MCF 10A (cell line): ENCODE results near the gene SERINC5. TPM values are rescaled to one million over a fixed set of nuclear protein-coding genes. Genes with fewer than 3 reads are reported as not detected.

Source experiments
- BruUV-seq: library from RNA; stranded (reverse); fragments of 400-500 nt; replicated peaks from 2 replicates; lab custom pipeline; 2021; lab: Mats Ljungman, UMichigan
- CTCF ChIA-PET: fragments of 300-600 bp; sonication (Branson Sonifier 250); formaldehyde crosslinking; extraction: SDS; loops from one replicate; lab custom pipeline; 2021; ENCODE audit warnings: antibody characterized with exemption, inconsistent platforms; lab: Yijun Ruan, JAX
- POLR2A ChIA-PET: fragments of 300-600, 350-650 bp; sonication (Branson Sonifier 250); formaldehyde crosslinking; extraction: SDS; loops from one replicate; lab custom pipeline; 2020; ENCODE audit warnings: antibody characterized with exemption, inconsistent platforms; lab: Yijun Ruan, JAX
- DNase-seq: peaks from one replicate; pipeline ENCODE4 v3.0.0-alpha.2; 2018; ENCODE audit not compliant: unreplicated experiment
- H3K27ac Mint-ChIP-seq: one replicate; pipeline ENCODE4 v1.8.0; 2022; ENCODE audit warnings: mild to moderate bottlenecking, low read depth, mixed read lengths; ENCODE audit not compliant: unreplicated experiment
- H3K27me3 Mint-ChIP-seq: one replicate; pipeline ENCODE4 v1.8.0; 2022; ENCODE audit warnings: mixed read lengths; ENCODE audit not compliant: insufficient read depth, unreplicated experiment
- H3K36me3 Mint-ChIP-seq: one replicate; pipeline ENCODE4 v1.8.0; 2022; ENCODE audit warnings: mild to moderate bottlenecking, moderate library complexity, mixed read lengths; ENCODE audit not compliant: insufficient read depth, unreplicated experiment
- H3K4me1 Mint-ChIP-seq: one replicate; pipeline ENCODE4 v1.8.0; 2022; ENCODE audit warnings: mixed read lengths; ENCODE audit not compliant: insufficient read depth, unreplicated experiment
- H3K4me3 Mint-ChIP-seq: one replicate; pipeline ENCODE4 v1.8.0; 2022; ENCODE audit warnings: mild to moderate bottlenecking, moderate library complexity, mixed read lengths; ENCODE audit not compliant: unreplicated experiment
- H3K9me3 Mint-ChIP-seq: one replicate; pipeline ENCODE4 v1.8.0; 2022; ENCODE audit warnings: mixed read lengths; ENCODE audit not compliant: unreplicated experiment
- intact Hi-C: fragments of 100-400 bp; cut with micrococcal nuclease; formaldehyde crosslinking; loops from 2 replicates; pipeline ENCODE4 v1.14.1; 2022
- total RNA-seq: library from RNA; stranded (reverse); gene quantifications from 2 replicates; pipeline ENCODE4 v1.2.3, GENCODE V29; 2022
- TF ChIP-seq, protein P1 (sequence below): fragments of 200-600 bp; IDR thresholded peaks from one replicate; pipeline ENCODE4 v1.8.0; 2022; ENCODE audit warnings: antibody characterized with exemption, mild to moderate bottlenecking; ENCODE audit not compliant: unreplicated experiment

SERINC5 gene
- total RNA-seq, 1 experiment from 2014 or later, result 17.1 TPM

DNA sequence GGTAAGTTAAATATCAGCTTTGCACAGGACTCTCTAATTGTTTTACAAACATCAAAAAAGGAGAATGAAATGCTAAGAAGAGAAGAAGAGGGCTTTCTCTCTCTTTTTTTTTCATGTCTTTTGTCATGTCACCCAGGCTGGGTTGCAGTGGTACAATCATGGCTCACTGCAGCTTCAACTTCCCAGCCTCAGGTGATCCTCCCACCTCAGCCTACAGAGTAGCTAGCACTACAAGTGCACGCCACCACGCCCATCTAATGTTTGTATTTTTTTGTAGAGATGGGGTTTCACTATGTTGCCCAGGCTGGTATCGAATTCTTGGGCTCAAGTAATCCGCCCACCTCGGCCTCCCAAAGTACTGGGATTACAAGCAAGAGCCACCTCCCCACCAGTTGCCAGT lies 18.6 kb downstream of the SERINC5 start:
- ChIA-PET CTCF (interaction anchor here (0.6 to 0.8 kb wide), 3 partner anchors 17 to 565 kb away, joined by 3 to 5 read pairs (median 3); no protein-coding TSS in a partner anchor), POLR2A (no interaction called here)
- H3K27me3 Mint-ChIP-seq, result no peaks in the 10 kb centered on the region
- peaks cover 7% of the 10 kb centered on the region for H3K4me1 Mint-ChIP-seq
- intact Hi-C loops, result no loop called here
- no peak overlapping the region for H3K4me3 Mint-ChIP-seq
- H3K27ac Mint-ChIP-seq, result no peak overlapping the region
- BruUV-seq, result no TSS peak
- peaks cover 5% of the 10 kb centered on the region for H3K36me3 Mint-ChIP-seq
- TF ChIP-seq, protein P1, sequence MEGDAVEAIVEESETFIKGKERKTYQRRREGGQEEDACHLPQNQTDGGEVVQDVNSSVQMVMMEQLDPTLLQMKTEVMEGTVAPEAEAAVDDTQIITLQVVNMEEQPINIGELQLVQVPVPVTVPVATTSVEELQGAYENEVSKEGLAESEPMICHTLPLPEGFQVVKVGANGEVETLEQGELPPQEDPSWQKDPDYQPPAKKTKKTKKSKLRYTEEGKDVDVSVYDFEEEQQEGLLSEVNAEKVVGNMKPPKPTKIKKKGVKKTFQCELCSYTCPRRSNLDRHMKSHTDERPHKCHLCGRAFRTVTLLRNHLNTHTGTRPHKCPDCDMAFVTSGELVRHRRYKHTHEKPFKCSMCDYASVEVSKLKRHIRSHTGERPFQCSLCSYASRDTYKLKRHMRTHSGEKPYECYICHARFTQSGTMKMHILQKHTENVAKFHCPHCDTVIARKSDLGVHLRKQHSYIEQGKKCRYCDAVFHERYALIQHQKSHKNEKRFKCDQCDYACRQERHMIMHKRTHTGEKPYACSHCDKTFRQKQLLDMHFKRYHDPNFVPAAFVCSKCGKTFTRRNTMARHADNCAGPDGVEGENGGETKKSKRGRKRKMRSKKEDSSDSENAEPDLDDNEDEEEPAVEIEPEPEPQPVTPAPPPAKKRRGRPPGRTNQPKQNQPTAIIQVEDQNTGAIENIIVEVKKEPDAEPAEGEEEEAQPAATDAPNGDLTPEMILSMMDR, result no peak
- H3K9me3 Mint-ChIP-seq, result no peaks in the 10 kb centered on the region
- no peak for DNase-seq

DNA sequence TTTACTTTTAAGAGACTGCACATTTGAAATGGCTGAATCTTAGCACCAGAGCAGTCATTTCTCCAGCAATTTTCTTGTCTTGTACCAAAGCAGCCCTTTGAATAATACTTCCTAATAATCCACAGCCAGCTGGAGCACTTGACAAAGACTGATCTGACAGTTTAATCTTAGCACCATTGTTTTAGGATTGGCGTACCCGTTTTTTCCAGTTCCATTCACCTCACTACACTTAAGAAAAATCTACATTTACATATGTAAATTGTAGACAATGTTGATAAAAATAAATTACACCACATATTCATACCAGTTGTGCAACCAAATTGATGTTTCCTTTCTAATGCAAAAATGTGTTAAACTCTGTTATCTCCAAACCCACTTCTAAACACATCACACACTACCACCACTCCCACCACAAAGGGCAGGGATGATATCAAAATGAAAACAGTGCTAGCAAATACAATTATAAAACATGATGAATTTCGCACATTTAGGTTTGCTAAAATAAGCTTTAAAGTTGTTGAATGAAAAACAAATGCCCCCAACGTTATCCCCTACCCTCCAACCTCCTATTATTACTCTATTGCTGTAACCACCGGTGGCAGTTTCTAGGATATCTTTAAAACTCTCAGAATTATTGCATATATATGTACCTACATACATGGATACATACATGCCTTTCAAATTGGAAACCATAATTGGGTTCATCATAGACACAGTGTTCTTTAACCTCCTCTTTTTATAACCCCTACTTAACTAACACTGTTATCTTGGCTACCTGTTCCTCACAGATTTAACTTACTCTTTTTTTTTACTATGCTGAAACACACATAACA lies 21.5 kb downstream of the SERINC5 start:
- H3K4me1 Mint-ChIP-seq, result peaks cover 3% of the 10 kb centered on the region
- BruUV-seq, result no TSS peak
- no peak overlapping the region for H3K27ac Mint-ChIP-seq
- intact Hi-C loops, result no loop called here
- no peaks in the 10 kb centered on the region for H3K27me3 Mint-ChIP-seq
- H3K36me3 Mint-ChIP-seq, result peaks cover 5% of the 10 kb centered on the region
- DNase-seq, result no peak
- H3K9me3 Mint-ChIP-seq, result no peaks in the 10 kb centered on the region
- H3K4me3 Mint-ChIP-seq, result no peak overlapping the region
- TF ChIP-seq, protein P1, result no peak
- POLR2A ChIA-PET, result no interaction called here
- CTCF ChIA-PET, result interaction anchor here (0.5 kb wide), 1 partner anchor 891 kb away, joined by 3 read pairs; no protein-coding TSS in a partner anchor

DNA sequence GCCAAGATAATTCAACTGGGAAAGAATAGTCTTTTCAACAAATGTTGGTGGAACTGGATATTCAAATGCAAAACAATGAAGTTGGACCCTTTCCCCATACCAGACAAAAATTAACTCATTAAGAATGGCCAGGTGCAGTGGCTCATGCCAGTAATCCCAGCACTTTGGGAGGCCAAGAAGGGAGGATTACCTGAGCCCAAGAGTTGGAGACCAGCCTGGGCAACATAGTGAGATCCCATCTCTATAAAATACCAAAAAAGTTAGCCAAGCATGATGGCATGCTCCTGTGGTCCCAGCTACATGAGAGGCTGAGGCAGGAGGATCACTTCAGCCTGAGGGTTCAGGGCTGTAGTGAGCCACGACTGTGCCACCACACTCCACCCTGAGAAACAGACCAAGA lies 24.2 kb downstream of the SERINC5 start:
- Mint-ChIP-seq H3K4me1 (peaks cover 4% of the 10 kb centered on the region), H3K9me3 (no peaks in the 10 kb centered on the region), H3K4me3 (no peak overlapping the region), H3K27me3 (no peaks in the 10 kb centered on the region), H3K27ac (no peak overlapping the region), H3K36me3 (peaks cover 2% of the 10 kb centered on the region)
- POLR2A ChIA-PET, result no interaction called here
- intact Hi-C loops, result no loop called here
- CTCF ChIA-PET, result interaction anchor here (0.6 kb wide), 2 partner anchors 8 to 766 kb away, joined by 3 read pairs; no protein-coding TSS in a partner anchor
- DNase-seq, result no peak
- BruUV-seq, result no TSS peak
- TF ChIP-seq, protein P1, result no peak

GRCh38 chr5:80231243-80231642 lies 24.6 kb downstream of the SERINC5 start:
- ChIA-PET POLR2A (no interaction called here), CTCF (interaction anchor here (0.6 kb wide), 3 partner anchors 8 to 765 kb away, joined by 3 read pairs; no protein-coding TSS in a partner anchor)
- H3K27me3 Mint-ChIP-seq, result no peaks in the 10 kb centered on the region
- no peak for DNase-seq
- no peaks in the 10 kb centered on the region for H3K36me3 Mint-ChIP-seq
- H3K9me3 Mint-ChIP-seq, result no peaks in the 10 kb centered on the region
- TF ChIP-seq, protein P1, result no peak
- H3K27ac Mint-ChIP-seq, result no peak overlapping the region
- no TSS peak for BruUV-seq
- H3K4me3 Mint-ChIP-seq, result no peak overlapping the region
- peaks cover 4% of the 10 kb centered on the region for H3K4me1 Mint-ChIP-seq
- intact Hi-C loops, result no loop called here
